ENCODE data around the gene TCIRG1.

TCIRG1 gene

GRCh38 chr11:68016904-68017817 is 21.7 kb upstream of the TCIRG1 start:
- no peak for DNase-seq (ENCODE audit: low spot score)

DNA sequence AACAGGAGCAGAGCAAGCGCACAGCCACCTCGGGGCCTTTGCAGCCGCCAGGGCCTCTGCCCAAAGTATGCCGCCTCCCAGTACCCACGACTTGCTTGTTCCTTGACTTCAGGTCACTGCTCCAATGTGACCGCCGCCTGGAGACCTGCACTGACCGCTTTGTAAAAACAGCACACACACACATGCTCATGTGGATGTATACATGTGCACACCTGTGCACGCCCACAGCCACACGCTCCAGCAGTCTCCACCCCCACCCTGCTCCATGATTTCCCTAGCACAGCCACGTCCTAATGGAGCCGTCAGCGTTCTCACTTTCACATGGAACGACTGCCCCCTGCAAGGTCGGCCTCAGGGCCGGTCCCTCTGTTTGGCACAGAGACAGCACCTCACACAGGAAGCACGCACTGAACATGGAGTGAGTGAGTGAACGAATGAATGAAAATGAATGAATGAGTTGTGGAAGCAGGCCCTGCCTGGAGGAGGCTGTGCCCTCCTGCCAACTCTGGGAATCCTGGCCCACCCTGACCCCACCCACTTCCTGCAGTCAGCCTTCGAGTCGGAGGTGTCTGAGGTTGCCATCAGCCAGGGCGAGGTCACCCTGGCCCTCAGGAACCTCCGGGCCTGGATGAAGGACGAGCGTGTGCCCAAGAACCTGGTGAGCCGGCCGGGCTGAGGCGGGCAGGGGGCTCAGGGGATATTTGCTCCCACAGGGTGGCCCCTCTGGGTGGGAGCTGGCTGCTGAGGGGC is 20.7 kb upstream of the TCIRG1 start:
- DNase-seq (ENCODE audit: low spot score) = no peak

- DNase-seq (ENCODE audit: low spot score) = no peak
Observed at GRCh38 chr11:68018730-68019190, 20.1 kb upstream of the TCIRG1 start.

DNA sequence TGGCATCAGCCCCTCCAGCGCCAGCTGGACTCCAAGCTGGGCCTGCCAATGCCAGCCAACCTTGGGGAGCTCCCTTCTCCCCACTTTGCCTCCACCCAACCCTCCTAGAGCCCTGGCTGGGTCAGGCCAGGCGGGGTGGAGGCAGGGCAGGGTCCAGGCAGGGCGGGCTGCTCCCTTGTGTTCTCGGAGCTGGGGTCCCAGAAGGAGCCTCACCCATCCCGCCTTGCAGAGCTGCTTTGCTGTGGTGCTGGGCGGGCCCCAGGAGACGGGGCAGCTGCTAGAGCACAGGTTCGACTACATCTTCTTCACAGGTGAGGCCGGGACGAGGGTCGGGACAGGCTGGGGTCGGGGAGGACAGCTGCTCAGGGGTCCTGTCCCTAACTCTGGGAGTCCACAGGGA is 19.3 kb upstream of the TCIRG1 start:
- DNase-seq (ENCODE audit: low spot score) = no peak

- DNase-seq (ENCODE audit: low spot score) = no peak
Observed at GRCh38 chr11:68020575-68020974, 18.2 kb upstream of the TCIRG1 start.

- no peak for DNase-seq (ENCODE audit: low spot score)
Observed at GRCh38 chr11:68021167-68021787, 17.5 kb upstream of the TCIRG1 start.

DNA sequence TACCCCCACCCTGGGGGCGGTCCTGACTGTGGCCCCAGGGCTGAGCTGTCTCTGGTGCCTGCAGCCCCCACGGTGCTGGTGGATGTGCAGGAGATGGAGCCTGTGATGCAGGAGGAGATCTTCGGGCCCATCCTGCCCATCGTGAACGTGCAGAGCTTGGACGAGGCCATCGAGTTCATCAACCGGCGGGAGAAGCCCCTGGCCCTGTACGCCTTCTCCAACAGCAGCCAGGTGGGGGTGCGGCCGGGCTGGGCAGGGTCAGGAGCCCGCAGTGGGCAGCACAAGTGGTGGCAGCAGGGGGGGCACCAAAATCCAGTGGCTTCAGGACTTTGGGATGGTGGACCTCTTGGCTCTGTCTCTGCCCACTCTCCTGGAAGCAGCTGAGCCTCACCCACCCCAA is 16.3 kb upstream of the TCIRG1 start:
- no peak for DNase-seq (ENCODE audit: low spot score)

DNA sequence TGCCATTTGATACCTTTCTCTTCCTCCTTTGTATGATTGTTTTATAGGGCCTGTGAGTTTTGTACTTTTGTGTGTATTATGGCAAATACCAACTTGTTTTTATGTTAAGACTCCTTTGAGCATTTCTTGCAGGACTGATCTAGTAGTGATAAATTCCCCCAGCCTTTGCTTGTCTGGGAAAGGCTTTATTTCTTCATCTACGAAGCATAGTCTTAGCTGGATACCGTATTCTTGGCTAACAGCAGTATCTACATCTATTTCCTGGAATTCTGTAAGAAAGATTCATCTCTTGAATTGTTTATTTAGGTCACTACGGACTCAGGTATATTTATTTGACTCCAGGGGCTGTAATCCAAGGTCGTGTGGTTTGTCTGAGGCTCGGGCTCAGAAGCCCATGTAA is 14.3 kb upstream of the TCIRG1 start:
- DNase-seq (ENCODE audit: low spot score) = no peak

DNA sequence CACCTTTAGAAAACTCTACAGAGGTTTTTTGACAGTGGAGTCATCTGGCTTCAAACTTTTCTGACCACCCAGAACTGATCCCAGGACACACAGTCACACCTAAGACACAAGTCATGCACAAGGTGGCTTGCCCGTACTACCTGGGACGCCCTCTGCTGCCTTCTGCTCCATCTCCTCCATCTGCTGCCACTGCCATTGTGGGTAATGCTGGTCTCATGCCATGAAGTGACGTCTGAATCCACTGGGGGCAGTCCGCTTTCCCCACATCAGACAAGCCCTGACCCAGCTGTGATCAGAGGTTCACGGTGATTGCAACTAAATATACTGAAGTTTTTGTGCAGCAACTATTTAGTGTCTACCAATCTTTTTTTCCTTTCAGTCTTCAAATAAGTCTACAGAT is 13.8 kb upstream of the TCIRG1 start:
- DNase-seq (ENCODE audit: low spot score) = no peak

- no peak for DNase-seq (ENCODE audit: low spot score)
Observed at GRCh38 chr11:68026391-68027105, 12.3 kb upstream of the TCIRG1 start.

- DNase-seq (ENCODE audit: low spot score) = no peak
Observed at GRCh38 chr11:68027667-68028066, 11.2 kb upstream of the TCIRG1 start.

DNA sequence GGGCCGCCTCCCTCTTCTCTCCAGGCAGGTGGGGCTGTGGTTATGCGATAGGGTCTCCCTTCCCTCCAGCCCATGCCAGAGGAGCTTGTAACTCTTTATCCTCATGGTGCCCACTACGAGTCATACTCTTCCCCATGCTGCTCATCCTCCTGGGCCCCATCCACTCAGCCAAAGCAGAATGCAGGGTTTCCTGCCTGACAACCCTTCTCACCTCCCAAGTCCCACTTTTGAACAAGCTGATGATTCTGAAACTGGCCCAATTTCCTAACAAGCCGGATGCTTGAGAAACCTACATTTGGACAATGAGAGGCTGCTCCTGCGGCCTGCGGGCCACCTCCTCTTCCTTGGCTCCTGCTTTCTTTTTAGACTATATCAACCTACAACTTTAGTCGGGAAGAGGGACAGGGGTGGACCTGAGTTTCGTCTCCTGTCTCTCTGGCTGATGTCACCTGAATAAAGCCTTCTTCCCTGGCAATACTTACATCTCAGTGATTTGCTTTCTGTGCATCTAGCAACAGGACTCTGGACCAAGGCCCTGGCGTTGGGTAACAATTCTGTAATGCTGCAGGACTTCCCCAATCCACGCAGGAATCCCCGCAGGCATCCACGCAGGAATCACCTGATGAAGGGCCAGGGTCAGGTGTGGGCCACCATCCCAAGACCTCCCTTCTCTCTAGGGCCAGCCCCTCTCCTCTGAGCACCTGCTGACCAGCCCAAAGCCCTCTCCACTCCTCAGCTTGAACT is 9.9 kb upstream of the TCIRG1 start:
- DNase-seq (ENCODE audit: low spot score) = no peak

DNA sequence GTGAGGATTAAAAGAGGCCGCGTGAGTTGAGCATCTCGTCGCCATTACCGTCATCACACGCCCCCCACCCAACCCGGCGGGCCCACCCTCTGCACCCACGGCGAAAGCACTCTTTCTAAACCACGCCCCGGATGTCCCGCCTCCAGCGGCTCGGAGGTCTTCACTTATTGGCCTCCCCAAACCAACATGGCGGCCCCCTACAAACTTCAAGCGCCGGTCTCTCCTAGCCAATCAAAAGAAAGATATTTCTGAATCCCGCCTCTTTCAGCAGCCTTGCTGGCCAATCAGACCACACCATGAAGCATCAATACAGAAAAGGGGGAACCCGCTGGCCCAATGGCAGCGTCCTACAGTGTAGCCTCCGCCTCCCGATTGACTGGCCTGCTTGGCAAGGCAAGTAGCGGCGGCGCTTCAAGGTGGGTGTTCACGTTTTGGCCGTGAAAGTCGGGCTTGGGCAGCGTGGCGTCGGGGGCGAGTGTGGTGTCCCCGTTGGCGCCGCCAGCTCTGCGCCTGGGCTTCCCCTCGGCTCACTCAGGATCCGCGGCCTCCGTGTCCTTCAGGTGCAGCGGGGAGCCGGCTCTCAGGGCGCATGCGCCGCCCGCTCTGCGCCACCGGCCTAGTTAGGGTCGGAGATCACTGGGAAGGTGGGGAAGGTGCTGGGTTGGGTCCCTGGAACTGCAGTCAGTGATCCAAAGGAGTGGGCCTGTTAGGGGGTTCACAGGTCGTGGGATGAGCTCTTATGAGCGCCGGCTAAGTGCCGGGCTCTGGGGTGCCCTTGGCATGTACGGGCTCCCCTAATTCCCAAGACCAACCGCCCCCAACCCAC is 8.3 kb upstream of the TCIRG1 start, which contains the start of gene NDUFS8:
TSS of gene NDUFS8 (plus strand) at position 364 of the 826 bp plus-strand sequence. CDS start 1,471 bp downstream, outside the sequence.
- DNase-seq (ENCODE audit: low spot score) = peak; percentile 98

DNA sequence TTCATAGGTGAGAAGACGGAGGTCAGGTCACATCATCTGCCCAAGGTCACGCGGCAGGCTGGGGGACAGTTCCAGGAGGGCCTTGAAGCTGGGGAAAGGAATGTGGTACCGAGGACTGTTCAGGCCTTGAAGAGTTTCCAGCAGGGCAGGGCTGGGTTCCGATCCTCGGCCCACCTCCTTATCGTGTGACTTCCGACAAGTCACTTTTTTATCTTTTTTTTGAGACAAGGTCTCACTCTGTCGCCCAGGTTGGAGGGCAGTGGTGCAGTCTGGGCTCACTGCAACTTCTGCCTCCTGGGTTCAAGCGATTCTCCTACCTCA is 7.7 kb upstream of the TCIRG1 start:
- DNase-seq (ENCODE audit: low spot score) = no peak

DNA sequence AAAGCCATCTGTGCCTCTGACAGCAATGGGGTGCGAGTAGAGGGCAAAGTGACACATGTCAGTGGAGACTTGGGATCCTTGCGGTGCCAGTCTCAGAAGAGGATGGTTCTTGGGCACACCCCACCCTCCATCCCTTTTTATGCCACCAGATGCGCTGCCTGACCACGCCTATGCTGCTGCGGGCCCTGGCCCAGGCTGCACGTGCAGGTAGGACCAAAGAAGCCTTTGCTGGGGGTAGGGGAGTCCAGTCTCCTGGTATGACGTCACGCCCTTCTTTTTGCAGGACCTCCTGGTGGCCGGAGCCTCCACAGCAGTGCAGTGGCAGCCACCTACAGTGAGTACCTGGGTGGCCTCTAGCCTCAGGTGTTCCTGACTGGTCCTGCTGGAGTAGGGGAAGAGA is 6.8 kb upstream of the TCIRG1 start:
- DNase-seq (ENCODE audit: low spot score) = no peak

- no peak for DNase-seq (ENCODE audit: low spot score)
Observed at GRCh38 chr11:68032997-68033707, 5.7 kb upstream of the TCIRG1 start.

- no peak for DNase-seq (ENCODE audit: low spot score)
Observed at GRCh38 chr11:68033708-68034045, 5.1 kb upstream of the TCIRG1 start.

DNA sequence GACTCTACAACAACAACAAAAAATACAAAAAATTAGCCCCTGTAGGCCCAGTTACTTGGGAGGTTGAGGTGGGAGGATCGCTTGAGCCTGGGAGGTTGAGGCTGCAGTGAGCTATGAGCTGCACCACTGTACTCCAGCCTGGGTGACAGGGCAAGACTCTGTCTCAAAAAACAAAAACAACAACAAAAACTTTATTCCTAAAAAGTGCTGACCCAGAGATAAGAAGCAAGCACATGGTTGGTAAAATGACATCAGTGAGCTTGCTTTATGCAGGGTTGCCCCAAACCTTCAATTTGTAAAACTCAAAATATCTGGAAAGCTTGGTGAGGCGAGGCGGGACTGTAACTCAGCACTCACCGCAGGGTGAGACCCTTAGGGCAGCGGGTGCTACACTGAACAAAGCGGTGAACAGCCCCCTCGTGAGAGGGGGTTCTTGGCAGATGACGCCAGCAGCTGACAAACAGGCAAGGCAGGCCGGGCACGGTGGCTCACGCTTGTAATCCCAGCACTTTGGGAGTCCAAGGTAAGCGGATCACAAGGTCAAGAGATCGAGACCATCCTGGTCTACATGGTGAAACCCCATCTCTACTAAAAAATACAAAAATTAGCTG is 3.5 kb upstream of the TCIRG1 start:
- no peak for DNase-seq (ENCODE audit: low spot score)

DNA sequence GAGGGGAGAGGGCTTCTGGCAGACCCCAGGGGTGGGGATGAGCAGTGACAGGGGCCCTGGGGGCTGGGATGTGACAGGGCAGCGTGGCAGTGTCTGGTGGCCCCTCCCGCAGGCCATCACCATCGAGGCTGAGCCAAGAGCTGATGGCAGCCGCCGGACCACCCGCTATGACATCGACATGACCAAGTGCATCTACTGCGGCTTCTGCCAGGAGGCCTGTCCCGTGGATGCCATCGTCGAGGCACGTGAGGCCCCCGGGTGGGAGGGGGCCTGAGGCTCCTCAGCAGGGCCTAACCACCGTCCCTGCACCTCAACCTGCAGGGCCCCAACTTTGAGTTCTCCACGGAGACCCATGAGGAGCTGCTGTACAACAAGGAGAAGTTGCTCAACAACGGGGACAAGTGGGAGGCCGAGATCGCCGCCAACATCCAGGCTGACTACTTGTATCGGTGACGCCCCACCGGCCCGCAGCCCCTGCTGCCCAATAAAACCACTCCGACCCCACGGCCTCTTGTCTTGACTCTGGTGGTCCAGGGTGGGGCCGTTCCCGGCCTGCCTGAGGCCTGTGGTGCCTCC is 2.6 kb upstream of the TCIRG1 start:
- DNase-seq (ENCODE audit: low spot score) = no peak

All from activated CD4-positive, alpha-beta T cell treated with anti-CD3 and anti-CD28 coated beads, Interleukin-2, Interleukin-4, amounts not matched to agents 100 ng/mL and 50 ng/mL, durations not matched to agents 16 hours and 8 hours (primary cell).